Ovary (tissue), 3 donors: ENCODE results near the gene RRAGB.

Source experiments
- EP300 ChIP-seq: sonication (generic); formaldehyde crosslinking; IDR thresholded peaks from one replicate; pipeline ENCODE4 v1.6.1; 2017; ENCODE audit warnings: antibody characterized with exemption
- TF ChIP-seq, protein P1 (sequence below), 3 donors: fragments of 450-650 bp in 2 of 3; fragments of 200-600 bp in 1 of 3; IDR thresholded peaks; one replicate each; pipeline versions ENCODE4 v1.5.1 to v1.8.0; 2016 to 2022; ENCODE audit warnings: antibody characterized with exemption in 3 of 3, mild to moderate bottlenecking in 1 of 3
- donor health status: DM: no; HTN: no; CAD: no.

DNA sequence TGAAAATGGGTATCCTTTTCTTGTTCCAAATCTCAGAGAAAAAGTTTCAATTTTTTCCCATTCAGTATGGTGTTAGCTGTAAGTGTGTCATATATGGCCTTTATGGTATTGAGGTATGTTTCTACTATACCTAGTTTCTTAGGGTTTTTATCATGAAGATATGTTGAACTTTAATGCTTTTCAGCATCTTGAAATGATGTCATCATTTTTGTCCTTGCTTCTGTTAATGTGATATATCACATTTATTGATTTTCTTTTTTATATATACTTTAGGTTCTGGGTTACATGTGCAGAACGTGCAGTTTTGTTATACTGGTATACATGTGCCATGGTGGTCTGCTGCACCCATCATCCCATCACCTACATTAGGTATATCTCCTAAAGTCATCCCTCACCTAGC, 49.5 kb upstream of the RRAGB start:
- TF ChIP-seq, protein P1, sequence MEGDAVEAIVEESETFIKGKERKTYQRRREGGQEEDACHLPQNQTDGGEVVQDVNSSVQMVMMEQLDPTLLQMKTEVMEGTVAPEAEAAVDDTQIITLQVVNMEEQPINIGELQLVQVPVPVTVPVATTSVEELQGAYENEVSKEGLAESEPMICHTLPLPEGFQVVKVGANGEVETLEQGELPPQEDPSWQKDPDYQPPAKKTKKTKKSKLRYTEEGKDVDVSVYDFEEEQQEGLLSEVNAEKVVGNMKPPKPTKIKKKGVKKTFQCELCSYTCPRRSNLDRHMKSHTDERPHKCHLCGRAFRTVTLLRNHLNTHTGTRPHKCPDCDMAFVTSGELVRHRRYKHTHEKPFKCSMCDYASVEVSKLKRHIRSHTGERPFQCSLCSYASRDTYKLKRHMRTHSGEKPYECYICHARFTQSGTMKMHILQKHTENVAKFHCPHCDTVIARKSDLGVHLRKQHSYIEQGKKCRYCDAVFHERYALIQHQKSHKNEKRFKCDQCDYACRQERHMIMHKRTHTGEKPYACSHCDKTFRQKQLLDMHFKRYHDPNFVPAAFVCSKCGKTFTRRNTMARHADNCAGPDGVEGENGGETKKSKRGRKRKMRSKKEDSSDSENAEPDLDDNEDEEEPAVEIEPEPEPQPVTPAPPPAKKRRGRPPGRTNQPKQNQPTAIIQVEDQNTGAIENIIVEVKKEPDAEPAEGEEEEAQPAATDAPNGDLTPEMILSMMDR (IDR thresholded peaks at IDR 0.05), result no peak
- no peak for TF ChIP-seq EP300
